HEK293T (cell line): ENCODE data around the gene MTA1.

Experiments used
- ARNT ChIP-seq: fragments of 450-650 bp; IDR thresholded peaks from 2 replicates; pipeline ENCODE4 v1.6.1; 2017; ENCODE audit warnings: mild to moderate bottlenecking
- ELF4 ChIP-seq: fragments of 450-650 bp; IDR thresholded peaks from 2 replicates; pipeline ENCODE4 v1.6.1; 2017; ENCODE audit warnings: antibody characterized with exemption
- FOXA1 ChIP-seq: fragments of 450-650 bp; IDR thresholded peaks from 2 replicates; pipeline ENCODE4 v1.6.1; 2016; ENCODE audit warnings: mild to moderate bottlenecking
- FOXK2 ChIP-seq: fragments of 450-650 bp; IDR thresholded peaks from 2 replicates; pipeline ENCODE4 v1.6.1; 2016; ENCODE audit warnings: mild to moderate bottlenecking
- NFRKB ChIP-seq: fragments of 450-650 bp; IDR thresholded peaks from 2 replicates; pipeline ENCODE4 v1.6.1; 2016; ENCODE audit warnings: mild to moderate bottlenecking, moderate library complexity
- SP1 ChIP-seq: fragments of 450-650 bp; IDR thresholded peaks from 2 replicates; pipeline ENCODE4 v1.6.1; 2017
- SUZ12 ChIP-seq: fragments of 450-650 bp; IDR thresholded peaks from 2 replicates; pipeline ENCODE4 v1.6.1; 2016; ENCODE audit warnings: mild to moderate bottlenecking
- TARDBP ChIP-seq: fragments of 450-650 bp; IDR thresholded peaks from 2 replicates; pipeline ENCODE4 v1.6.1; 2016

GRCh38 chr14:105422695-105423487, 3.3 kb downstream of the MTA1 start:
- TF ChIP-seq TARDBP (no peak), SUZ12 (no peak), SP1 (no peak), NFRKB (no peak), ELF4 (no peak), FOXA1 (no peak), ARNT (no peak), FOXK2 (no peak)
